Measurements from ENCODE around the gene SUN2. TPM values are rescaled to one million over a fixed set of nuclear protein-coding genes. Genes with fewer than 3 reads are reported as not detected.

The SUN2 gene
- total RNA-seq, 4 donors from 2014 or later: 417 to 598 (median 449) TPM

DNA sequence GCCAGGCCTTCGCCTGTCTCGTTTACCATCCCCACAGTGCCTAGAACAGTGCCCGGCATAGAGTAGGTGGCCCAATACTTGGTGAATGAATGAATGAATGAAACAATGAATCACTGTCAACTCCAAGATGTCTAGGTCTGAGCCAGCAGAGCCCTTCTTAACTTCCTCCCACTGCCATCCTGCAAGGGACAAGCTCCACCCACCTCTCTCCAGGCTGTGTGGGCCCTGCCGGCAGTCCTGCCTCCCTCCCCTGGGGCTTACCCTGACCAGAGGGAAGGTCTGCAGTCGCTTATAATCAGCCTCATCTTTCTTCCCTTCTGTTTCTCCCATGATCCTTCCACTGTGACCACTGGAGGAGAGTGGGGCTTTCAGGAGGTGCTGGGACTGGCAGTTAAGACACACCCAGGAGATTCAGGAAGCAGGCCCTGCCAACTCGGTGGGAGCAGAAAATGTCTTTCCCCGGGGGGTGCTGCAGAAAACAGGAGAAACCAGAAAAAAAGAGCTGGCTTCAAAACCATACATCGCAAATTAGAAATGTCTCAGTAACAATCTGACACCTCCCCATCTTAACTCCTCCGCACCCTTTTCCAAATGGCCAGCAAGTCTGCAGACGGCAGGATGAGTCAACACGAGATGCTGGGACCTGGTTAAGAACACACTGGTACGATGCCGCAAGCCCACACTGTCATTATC lies 26.8 kb upstream of the SUN2 start:
- no peaks in the 10 kb centered on the region for H3K9me3 ChIP-seq
- H3K27me3 ChIP-seq: no peaks in the 10 kb centered on the region
- peaks cover 21 to 40% (median 24%) of the 10 kb centered on the region in 4 donors for H3K4me1 ChIP-seq
- WGBS: 72% methylated on average over 13 of the region's 13 CpGs
- H3K27ac ChIP-seq (replicated peaks in 1 of 4): no peak overlapping the region
- H3K4me3 ChIP-seq: no peak overlapping the region
- H3K36me3 ChIP-seq: peaks cover 8 to 48% (median 28%) of the 10 kb centered on the region in 4 donors
- intact Hi-C loops (cut with DNase I): no loop called here
- TF ChIP-seq POLR2AphosphoS5 (IDR thresholded peaks at IDR 0.05) (no peak), POLR2A (IDR thresholded peaks at IDR 0.05; ENCODE audit: low read depth) (no peak), EP300 (IDR thresholded peaks at IDR 0.05) (no peak)
- TF ChIP-seq, protein P1, sequence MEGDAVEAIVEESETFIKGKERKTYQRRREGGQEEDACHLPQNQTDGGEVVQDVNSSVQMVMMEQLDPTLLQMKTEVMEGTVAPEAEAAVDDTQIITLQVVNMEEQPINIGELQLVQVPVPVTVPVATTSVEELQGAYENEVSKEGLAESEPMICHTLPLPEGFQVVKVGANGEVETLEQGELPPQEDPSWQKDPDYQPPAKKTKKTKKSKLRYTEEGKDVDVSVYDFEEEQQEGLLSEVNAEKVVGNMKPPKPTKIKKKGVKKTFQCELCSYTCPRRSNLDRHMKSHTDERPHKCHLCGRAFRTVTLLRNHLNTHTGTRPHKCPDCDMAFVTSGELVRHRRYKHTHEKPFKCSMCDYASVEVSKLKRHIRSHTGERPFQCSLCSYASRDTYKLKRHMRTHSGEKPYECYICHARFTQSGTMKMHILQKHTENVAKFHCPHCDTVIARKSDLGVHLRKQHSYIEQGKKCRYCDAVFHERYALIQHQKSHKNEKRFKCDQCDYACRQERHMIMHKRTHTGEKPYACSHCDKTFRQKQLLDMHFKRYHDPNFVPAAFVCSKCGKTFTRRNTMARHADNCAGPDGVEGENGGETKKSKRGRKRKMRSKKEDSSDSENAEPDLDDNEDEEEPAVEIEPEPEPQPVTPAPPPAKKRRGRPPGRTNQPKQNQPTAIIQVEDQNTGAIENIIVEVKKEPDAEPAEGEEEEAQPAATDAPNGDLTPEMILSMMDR (IDR thresholded peaks at IDR 0.05): no peak
- DNase-seq (ENCODE audit: extremely low spot score): no peak

DNA sequence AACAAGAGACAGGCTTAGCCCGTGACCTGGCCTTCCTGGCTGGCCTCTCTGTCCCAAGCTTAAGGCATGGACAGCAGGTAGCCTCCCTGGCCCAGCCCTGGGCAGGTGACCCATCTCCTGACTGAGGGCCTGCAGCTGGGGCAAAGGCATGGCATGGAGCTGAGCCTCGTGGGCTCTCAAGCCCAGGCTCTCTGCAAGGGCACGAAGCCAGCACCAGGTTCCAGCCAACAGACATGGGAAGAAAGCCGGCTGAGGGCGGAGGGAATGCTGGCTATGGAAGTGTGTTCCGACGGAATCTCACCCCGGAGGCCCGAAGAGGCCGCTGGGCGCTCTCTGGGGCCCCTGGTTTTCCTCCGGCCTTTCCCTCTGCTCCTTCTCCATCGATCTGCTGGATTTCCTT lies 25.2 kb upstream of the SUN2 start:
- intact Hi-C loops (cut with DNase I): no loop called here
- TF ChIP-seq POLR2A (IDR thresholded peaks at IDR 0.05; ENCODE audit: low read depth) (no peak), EP300 (IDR thresholded peaks at IDR 0.05) (no peak), POLR2AphosphoS5 (IDR thresholded peaks at IDR 0.05) (no peak)
- TF ChIP-seq, protein P1 (IDR thresholded peaks at IDR 0.05): no peak
- DNase-seq (ENCODE audit: extremely low spot score): no peak
- 77% methylated on average over 10 of the region's 13 CpGs for WGBS
- H3K27ac ChIP-seq (replicated peaks in 1 of 4): no peak overlapping the region
- H3K36me3 ChIP-seq: peaks cover 8 to 52% (median 28%) of the 10 kb centered on the region in 4 donors
- no peaks in the 10 kb centered on the region for H3K9me3 ChIP-seq
- peaks cover 8 to 25% (median 13%) of the 10 kb centered on the region in 4 donors for H3K4me1 ChIP-seq
- no peak overlapping the region for H3K4me3 ChIP-seq
- no peaks in the 10 kb centered on the region for H3K27me3 ChIP-seq

DNA sequence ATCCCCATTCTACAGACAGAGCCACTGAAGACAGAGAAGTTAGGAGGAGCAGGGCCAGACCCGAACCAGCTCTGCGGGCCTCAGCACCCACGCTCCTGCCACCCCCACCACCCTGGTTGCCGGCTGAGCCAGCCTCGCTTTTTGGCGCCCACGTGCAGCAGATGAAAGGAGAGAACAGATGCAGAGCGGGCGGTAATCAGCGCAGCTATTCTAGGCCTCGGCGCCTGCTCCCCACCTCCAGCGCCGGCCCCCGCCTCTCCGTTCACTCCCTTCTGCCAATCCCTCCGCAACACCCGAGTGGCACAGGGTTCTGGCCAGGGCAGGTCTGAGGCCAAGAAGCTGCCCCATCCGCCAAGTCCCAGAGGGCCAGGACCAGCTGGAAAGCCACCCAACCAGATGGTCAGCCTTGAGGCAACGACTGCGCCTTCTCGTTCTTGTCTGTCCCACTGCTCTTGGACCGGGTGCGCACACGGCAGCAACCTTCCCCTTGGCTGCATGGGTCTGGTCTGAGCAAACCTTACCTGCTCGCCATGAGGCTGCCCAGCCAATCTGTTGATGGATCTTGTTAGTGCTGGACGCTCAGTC lies 21.4 kb upstream of the SUN2 start:
- H3K4me1 ChIP-seq: peaks cover 0 to 4% (median 0%) of the 10 kb centered on the region in 4 donors
- no peak for TF ChIP-seq POLR2A (IDR thresholded peaks at IDR 0.05; ENCODE audit: low read depth)
- TF ChIP-seq, protein P1 (IDR thresholded peaks at IDR 0.05): no peak
- TF ChIP-seq EP300 (IDR thresholded peaks at IDR 0.05): no peak
- TF ChIP-seq POLR2AphosphoS5 (IDR thresholded peaks at IDR 0.05): no peak
- intact Hi-C loops (cut with DNase I): loop anchor here (10.0 kb wide), 1 partner anchor 348 kb away; no protein-coding TSS in a partner anchor

DNA sequence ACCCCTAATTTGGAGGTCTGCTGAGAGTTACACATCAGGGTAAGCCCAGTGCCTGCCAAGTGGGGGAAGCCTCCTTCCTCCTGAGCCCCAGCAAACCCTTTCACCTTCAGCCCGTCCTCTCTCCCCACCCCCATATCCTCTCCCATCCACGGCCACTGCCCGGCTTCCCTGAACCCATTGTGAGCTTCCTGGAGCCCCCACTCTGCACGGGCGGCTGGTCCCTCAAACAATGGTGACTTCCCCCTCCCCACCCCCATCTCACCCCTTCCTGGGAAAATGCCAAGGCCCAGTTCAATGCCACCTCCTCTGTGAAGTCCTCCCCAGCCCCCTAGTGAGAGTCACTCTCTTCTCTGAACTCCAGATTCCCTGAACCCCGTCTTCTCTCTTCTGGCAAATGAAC lies 20.3 kb upstream of the SUN2 start:
- no peaks in the 10 kb centered on the region for H3K9me3 ChIP-seq
- no peak overlapping the region for H3K27ac ChIP-seq (replicated peaks in 1 of 4)
- H3K4me1 ChIP-seq: no peaks in the 10 kb centered on the region
- H3K4me3 ChIP-seq: no peak overlapping the region
- no peaks in the 10 kb centered on the region for H3K27me3 ChIP-seq
- intact Hi-C loops (cut with DNase I): loop anchor here (10.0 kb wide), 1 partner anchor 349 kb away; no protein-coding TSS in a partner anchor
- no peak for TF ChIP-seq POLR2AphosphoS5 (IDR thresholded peaks at IDR 0.05)
- TF ChIP-seq, protein P1 (IDR thresholded peaks at IDR 0.05): no peak
- no peak for TF ChIP-seq POLR2A (IDR thresholded peaks at IDR 0.05; ENCODE audit: low read depth)
- no peak for TF ChIP-seq EP300 (IDR thresholded peaks at IDR 0.05)
- DNase-seq (ENCODE audit: extremely low spot score): no peak
- 71% methylated on average over 6 of the region's 6 CpGs for WGBS
- peaks cover 8 to 39% (median 26%) of the 10 kb centered on the region in 4 donors for H3K36me3 ChIP-seq

More for the DNA sequence above, 21.4 kb upstream of the SUN2 start:
- WGBS: 94% methylated on average over 20 of the region's 27 CpGs
- peaks cover 8 to 48% (median 28%) of the 10 kb centered on the region in 4 donors for H3K36me3 ChIP-seq
- no peaks in the 10 kb centered on the region for H3K27me3 ChIP-seq
- no peak overlapping the region for H3K27ac ChIP-seq (replicated peaks in 1 of 4)
- DNase-seq (ENCODE audit: extremely low spot score): no peak
- H3K4me3 ChIP-seq: no peak overlapping the region
- H3K9me3 ChIP-seq: no peaks in the 10 kb centered on the region
